Trophoblast cell (in vitro differentiated cells and primary cell): Measurements from ENCODE around the gene TOR1AIP1.

Experiments
- DNase-seq, 2 donors: peaks; one replicate each; pipeline ENCODE4 v3.0.0-alpha.2; 2016
- H2AFZ ChIP-seq: 2 replicates; pipeline ENCODE4 v1.6.1; 2013; ENCODE audit warnings: low read length, moderate library complexity, mild to moderate bottlenecking; ENCODE audit not compliant: insufficient read depth, poor library complexity
- H2AK5ac ChIP-seq: 2 replicates; pipeline ENCODE4 v1.6.1; 2013; ENCODE audit warnings: mild to moderate bottlenecking, low read length
- H2BK120ac ChIP-seq: 2 replicates; pipeline ENCODE4 v1.6.1; 2013; ENCODE audit warnings: low read length, mild to moderate bottlenecking, moderate library complexity; ENCODE audit not compliant: insufficient read depth, poor library complexity
- H2BK12ac ChIP-seq: 2 replicates; pipeline ENCODE4 v1.6.1; 2013; ENCODE audit warnings: mild to moderate bottlenecking, low read length, moderate library complexity
- H2BK5ac ChIP-seq: 2 replicates; pipeline ENCODE4 v1.6.1; 2013; ENCODE audit warnings: low read length, low read depth, moderate library complexity, mild to moderate bottlenecking; ENCODE audit not compliant: poor library complexity
- H3K14ac ChIP-seq: 2 replicates; pipeline ENCODE4 v1.6.1; 2013; ENCODE audit warnings: mild to moderate bottlenecking, low read length
- H3K18ac ChIP-seq: 2 replicates; pipeline ENCODE4 v1.6.1; 2013; ENCODE audit warnings: mild to moderate bottlenecking, low read length
- H3K23ac ChIP-seq: 2 replicates; pipeline ENCODE4 v1.6.1; 2013; ENCODE audit warnings: low read length
- H3K27ac ChIP-seq: 2 replicates; pipeline ENCODE4 v1.5.1; 2013; ENCODE audit warnings: low read depth, mild to moderate bottlenecking, inconsistent platforms, low read length, moderate library complexity
- H3K27me3 ChIP-seq: 2 replicates; pipeline ENCODE4 v1.6.1; 2013; ENCODE audit warnings: inconsistent platforms, mild to moderate bottlenecking, low read length, moderate library complexity; ENCODE audit not compliant: insufficient read depth
- H3K36me3 ChIP-seq, 2 experiments: 1 replicate in 1 of 2; 2 replicates in 1 of 2; pipeline ENCODE4 v1.6.1; 2013; ENCODE audit warnings: low read length in 2 of 2, mild to moderate bottlenecking in 2 of 2, moderate library complexity in 1 of 2; ENCODE audit not compliant: insufficient read depth in 2 of 2, control insufficient read depth in 1 of 2
- H3K4ac ChIP-seq: 2 replicates; pipeline ENCODE4 v1.6.1; 2013; ENCODE audit warnings: low read depth, mild to moderate bottlenecking, low read length, moderate library complexity
- H3K4me1 ChIP-seq, 2 experiments: 1 replicate in 1 of 2; 2 replicates in 1 of 2; pipeline ENCODE4 v1.6.1; 2013; ENCODE audit warnings: low read length in 2 of 2, mild to moderate bottlenecking in 2 of 2, moderate library complexity in 1 of 2; ENCODE audit not compliant: insufficient read depth in 2 of 2, control insufficient read depth in 1 of 2
- H3K4me2 ChIP-seq: 2 replicates; pipeline ENCODE4 v1.6.1; 2013; ENCODE audit warnings: inconsistent platforms, mild to moderate bottlenecking, low read length, moderate library complexity
- H3K4me3 ChIP-seq: 2 replicates; pipeline ENCODE4 v1.5.1; 2013; ENCODE audit warnings: mild to moderate bottlenecking, low read depth, low read length, inconsistent platforms
- H3K79me1 ChIP-seq: one replicate; pipeline ENCODE4 v1.6.1; 2013; ENCODE audit warnings: low read length
- H3K79me2 ChIP-seq: 2 replicates; pipeline ENCODE4 v1.6.1; 2013; ENCODE audit warnings: low read length, mild to moderate bottlenecking; ENCODE audit not compliant: control insufficient read depth, insufficient read depth, poor library complexity
- H3K9ac ChIP-seq: 2 replicates; pipeline ENCODE4 v1.6.1; 2013; ENCODE audit warnings: mild to moderate bottlenecking, low read length
- H3K9me3 ChIP-seq: 2 replicates; pipeline ENCODE4 v1.6.1; 2013; ENCODE audit warnings: low read depth, mild to moderate bottlenecking, control low read depth, inconsistent platforms, low read length; ENCODE audit not compliant: insufficient read depth
- H4K12ac ChIP-seq: 2 replicates; pipeline ENCODE4 v1.6.1; 2013; ENCODE audit warnings: low read depth, mild to moderate bottlenecking, low read length, moderate library complexity
- H4K8ac ChIP-seq: 2 replicates; pipeline ENCODE4 v1.6.1; 2013; ENCODE audit warnings: low read depth, mild to moderate bottlenecking, low read length, moderate library complexity
- H4K91ac ChIP-seq: one replicate; pipeline ENCODE4 v1.6.1; 2013; ENCODE audit warnings: low read depth, mild to moderate bottlenecking, low read length, moderate library complexity
- WGBS: extraction: QIAGEN DNeasy Blood & Tissue Kit; methylation state at CpG from one replicate; pipeline ENCODE4 v1.1.7; 2013; ENCODE audit warnings: missing lambda C conversion rate; ENCODE audit not compliant: insufficient read length, insufficient coverage; ENCODE audit errors: extremely low coverage; 5-methylcytosine and 5-hydroxymethylcytosine counted together

TOR1AIP1 gene

DNA sequence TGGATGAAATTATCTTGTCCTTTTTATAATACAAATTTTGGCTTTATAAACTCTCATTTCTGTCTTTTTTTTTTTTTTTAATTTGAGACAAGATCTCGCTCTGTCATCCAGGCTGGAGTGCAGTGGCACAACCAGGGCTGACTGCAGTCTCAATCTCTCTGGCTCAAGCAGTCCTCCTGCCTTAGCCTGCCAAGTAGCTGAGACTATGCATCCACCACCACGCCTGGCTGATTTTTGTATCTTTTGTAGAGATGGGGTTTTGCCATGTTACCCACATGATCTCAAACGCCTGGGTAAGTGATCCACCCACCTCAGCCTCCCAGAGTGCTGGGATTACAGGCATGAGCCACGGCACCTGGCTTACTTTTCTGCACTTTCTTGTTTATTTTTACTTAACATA, 7.5 kb downstream of the TOR1AIP1 start:
- Histone ChIP-seq H4K8ac (no peak overlapping the region), H3K79me2 (no peaks in the 10 kb centered on the region), H2BK12ac (no peak overlapping the region), H3K23ac (no peak overlapping the region), H3K9ac (no peak overlapping the region), H3K18ac (no peak overlapping the region), H3K36me3 (peaks cover 11 to 13% of the 10 kb centered on the region in 2 experiments), H3K4ac (no peak overlapping the region), H2BK120ac (no peak overlapping the region), H3K9me3 (no peaks in the 10 kb centered on the region), H4K91ac (no peak overlapping the region), H3K4me3 (no peak overlapping the region), H3K4me1 (no peaks in the 10 kb centered on the region), H2AK5ac (no peak overlapping the region), H3K27ac (no peak overlapping the region), H2AFZ (no peak overlapping the region), H3K14ac (no peak overlapping the region), H2BK5ac (no peak overlapping the region), H4K12ac (no peak overlapping the region), H3K27me3 (no peaks in the 10 kb centered on the region), H3K4me2 (no peak overlapping the region), H3K79me1 (no peaks in the 10 kb centered on the region)
- no CpG with 5 or more reads among the region's 4 CpGs for WGBS
- DNase-seq, result no peak

DNA sequence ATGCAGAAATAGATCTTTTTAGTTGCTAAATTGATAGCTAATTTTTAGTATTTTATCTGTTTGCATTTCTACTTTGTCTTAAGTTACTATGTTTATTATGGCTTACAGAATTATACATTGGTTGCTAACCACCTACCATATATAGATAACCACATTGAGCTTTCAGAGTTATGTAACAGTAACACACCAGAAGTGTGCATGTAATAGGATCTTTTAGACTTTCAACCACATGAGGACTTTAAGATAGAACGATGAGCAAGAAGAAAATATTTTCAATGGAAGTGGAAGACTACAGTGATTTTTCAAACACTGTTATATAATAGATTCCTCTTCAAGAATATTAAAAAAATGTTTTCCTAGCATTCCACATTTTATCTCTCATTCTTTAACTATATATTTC, 28.8 kb downstream of the TOR1AIP1 start:
- Histone ChIP-seq H3K18ac (no peak overlapping the region), H3K4ac (no peak overlapping the region), H2BK5ac (no peak overlapping the region), H2BK12ac (no peak overlapping the region), H2BK120ac (no peak overlapping the region), H2AK5ac (no peak overlapping the region), H3K79me1 (no peaks in the 10 kb centered on the region), H3K4me2 (no peak overlapping the region), H3K4me1 (no peaks in the 10 kb centered on the region), H3K14ac (no peak overlapping the region), H4K91ac (no peak overlapping the region), H2AFZ (no peak overlapping the region), H3K23ac (no peak overlapping the region), H3K4me3 (no peak overlapping the region), H3K27ac (no peak overlapping the region), H3K9me3 (no peaks in the 10 kb centered on the region), H4K8ac (no peak overlapping the region), H3K27me3 (no peaks in the 10 kb centered on the region), H3K79me2 (no peaks in the 10 kb centered on the region), H3K36me3 (peaks cover 0 to 6% of the 10 kb centered on the region in 2 experiments), H4K12ac (no peak overlapping the region), H3K9ac (no peak overlapping the region)
- DNase-seq, result no peak
- no CpG with 5 or more reads among the region's 1 CpG for WGBS

DNA sequence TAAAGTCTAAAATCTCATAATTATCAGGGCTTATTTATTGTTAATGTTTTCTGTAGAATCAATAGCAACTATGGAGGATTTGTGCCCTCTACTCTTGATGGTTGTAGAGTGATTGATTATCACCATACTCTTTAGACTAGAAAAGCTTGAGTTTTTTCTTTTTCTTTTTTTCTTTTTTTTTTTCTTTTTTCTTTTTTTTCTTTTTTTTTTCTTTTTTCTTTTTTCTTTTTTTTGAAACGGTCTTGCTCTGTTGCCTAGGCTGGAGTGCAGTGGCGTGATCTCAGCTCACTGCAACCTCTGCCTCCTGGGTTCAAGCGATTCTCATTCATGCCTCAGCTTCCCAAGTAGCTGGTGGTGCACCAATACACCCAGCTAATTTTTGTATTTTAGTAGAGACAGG, 29.7 kb downstream of the TOR1AIP1 start:
- Histone ChIP-seq H3K4me2 (no peak overlapping the region), H3K14ac (no peak overlapping the region), H3K36me3 (peaks cover 1 to 6% of the 10 kb centered on the region in 2 experiments), H2BK120ac (no peak overlapping the region), H4K91ac (no peak overlapping the region), H3K4me3 (no peak overlapping the region), H3K9me3 (no peaks in the 10 kb centered on the region), H4K8ac (no peak overlapping the region), H4K12ac (no peak overlapping the region), H3K27me3 (no peaks in the 10 kb centered on the region), H3K9ac (no peak overlapping the region), H3K18ac (no peak overlapping the region), H3K4me1 (no peaks in the 10 kb centered on the region), H3K4ac (no peak overlapping the region), H3K27ac (no peak overlapping the region), H3K23ac (no peak overlapping the region), H2AFZ (no peak overlapping the region), H3K79me2 (no peaks in the 10 kb centered on the region), H2BK12ac (no peak overlapping the region), H2AK5ac (no peak overlapping the region), H3K79me1 (no peaks in the 10 kb centered on the region), H2BK5ac (no peak overlapping the region)
- no peak for DNase-seq
- no CpG with 5 or more reads among the region's 3 CpGs for WGBS

DNA sequence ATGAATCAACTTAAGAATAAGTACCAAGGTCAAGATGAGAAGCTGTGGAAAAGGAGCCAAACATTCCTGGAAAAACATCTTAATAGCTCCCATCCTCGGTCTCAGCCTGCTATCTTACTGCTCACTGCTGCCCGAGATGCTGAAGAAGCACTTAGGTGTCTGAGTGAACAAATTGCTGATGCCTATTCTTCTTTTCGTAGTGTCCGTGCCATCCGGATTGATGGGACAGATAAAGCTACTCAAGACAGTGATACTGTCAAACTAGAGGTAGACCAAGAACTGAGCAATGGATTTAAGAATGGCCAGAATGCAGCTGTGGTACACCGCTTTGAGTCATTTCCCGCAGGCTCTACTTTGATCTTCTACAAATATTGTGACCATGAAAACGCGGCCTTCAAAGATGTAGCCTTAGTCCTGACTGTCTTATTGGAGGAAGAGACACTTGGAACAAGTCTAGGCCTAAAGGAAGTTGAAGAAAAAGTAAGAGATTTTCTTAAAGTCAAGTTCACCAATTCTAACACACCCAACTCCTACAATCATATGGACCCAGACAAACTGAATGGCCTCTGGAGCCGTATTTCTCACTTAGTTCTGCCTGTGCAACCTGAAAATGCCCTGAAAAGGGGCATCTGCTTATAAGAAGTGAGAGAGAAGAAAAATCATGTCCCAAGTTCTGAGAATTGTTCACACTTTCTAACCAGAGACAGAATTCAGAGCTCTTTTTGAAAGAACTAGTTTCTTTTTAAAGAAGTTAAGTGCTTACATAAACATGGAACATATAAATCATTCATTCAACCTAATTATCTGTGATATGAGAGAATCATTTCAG, 35.7 kb downstream of the TOR1AIP1 start:
- peaks cover 0 to 9% of the 10 kb centered on the region in 2 experiments for H3K36me3 ChIP-seq
- no peak overlapping the region for H2BK120ac ChIP-seq
- H3K27me3 ChIP-seq, result no peaks in the 10 kb centered on the region
- H2BK12ac ChIP-seq, result no peak overlapping the region
- H3K9me3 ChIP-seq, result no peaks in the 10 kb centered on the region
- H3K4ac ChIP-seq, result no peak overlapping the region
- H2BK5ac ChIP-seq, result no peak overlapping the region
- no peaks in the 10 kb centered on the region for H3K79me2 ChIP-seq
- no peak overlapping the region for H3K4me3 ChIP-seq
- H3K18ac ChIP-seq, result no peak overlapping the region
- H3K4me2 ChIP-seq, result no peak overlapping the region
- WGBS, result no CpG with 5 or more reads among the region's 10 CpGs
- H3K79me1 ChIP-seq, result no peaks in the 10 kb centered on the region
- peak; percentile 65 to 82 for DNase-seq
- H3K4me1 ChIP-seq, result peaks cover 2% of the 10 kb centered on the region in 2 experiments
- H3K9ac ChIP-seq, result no peak overlapping the region
- H2AFZ ChIP-seq, result no peak overlapping the region
- no peak overlapping the region for H4K91ac ChIP-seq
- H3K14ac ChIP-seq, result no peak overlapping the region
- no peak overlapping the region for H4K12ac ChIP-seq
- no peak overlapping the region for H3K27ac ChIP-seq
- H2AK5ac ChIP-seq, result no peak overlapping the region
- no peak overlapping the region for H3K23ac ChIP-seq
- H4K8ac ChIP-seq, result no peak overlapping the region
